Upper lobe of left lung (tissue), 6 donors: ENCODE results near the gene PRR7. TPM values are rescaled to one million over a fixed set of nuclear protein-coding genes. Genes with fewer than 3 reads are reported as not detected.
A peak's percentile ranks its signal among the peaks of the same experiment; 100 is the strongest.

Experiments
- ATAC-seq, 2 donors: fragments of 200-7000 bp; cut with Tn5 transposase; one replicate each; pipeline ENCODE4 v1.9.1; 2022; ENCODE audit warnings: mild to moderate bottlenecking in 2 of 2, moderate library complexity in 2 of 2; ENCODE audit not compliant: low FRiP score in 2 of 2
- DNase-seq, 2 donors: peaks; one replicate each; pipeline ENCODE4 v3.0.0-alpha.2; 2019 to 2020
- H3K27ac ChIP-seq, 4 donors: fragments of 200-600 bp; sonication (generic); one replicate each; pipeline ENCODE4 v1.5.1; 2016 to 2019
- H3K27me3 ChIP-seq, 4 donors: fragments of 200-600 bp; sonication (generic); one replicate each; pipeline ENCODE4 v1.5.1; 2017 to 2019
- H3K36me3 ChIP-seq, 4 donors: fragments of 200-600 bp; sonication (generic); one replicate each; pipeline ENCODE4 v1.5.1; 2016 to 2019
- H3K4me1 ChIP-seq, 4 donors: fragments of 200-600 bp; sonication (generic); one replicate each; pipeline ENCODE4 v1.5.1; 2018 to 2019
- H3K4me3 ChIP-seq, 4 donors: fragments of 200-600 bp; sonication (generic); one replicate each; pipeline ENCODE4 v1.5.1; 2017 to 2019; ENCODE audit warnings: mild to moderate bottlenecking in 2 of 4, moderate library complexity in 1 of 4
- H3K9me3 ChIP-seq, 4 donors: fragments of 200-600 bp; sonication (generic); one replicate each; pipeline ENCODE4 v1.5.1; 2018 to 2019
- CTCF ChIP-seq, 6 experiments: fragments of 450-650 bp in 4 of 6; fragments of 200-600 bp in 2 of 6; sonication (generic) in 2 of 6; IDR thresholded peaks; one replicate each; pipeline ENCODE4 v1.5.1; 2016 to 2019; ENCODE audit warnings: antibody characterized with exemption in 6 of 6
- EP300 ChIP-seq, 4 donors: sonication (generic); formaldehyde crosslinking; IDR thresholded peaks; one replicate each; pipeline ENCODE4 v1.5.1; 2017; ENCODE audit warnings: antibody characterized with exemption in 4 of 4, control low read depth in 2 of 4
- POLR2A ChIP-seq, 4 donors: fragments of 450-650 bp; IDR thresholded peaks; one replicate each; pipeline ENCODE4 v1.5.1; 2016 to 2017; ENCODE audit warnings: antibody characterized with exemption in 4 of 4, mild to moderate bottlenecking in 2 of 4
- POLR2AphosphoS5 ChIP-seq, 2 donors: sonication (generic); formaldehyde crosslinking; IDR thresholded peaks; one replicate each; pipeline ENCODE4 v1.5.1; 2017; ENCODE audit warnings: antibody characterized with exemption in 2 of 2
- WGBS, 2 donors: methylation state at CpG; one replicate each; pipeline ENCODE4 v1.1.5; 2017 to 2018; 5-methylcytosine and 5-hydroxymethylcytosine counted together
- total RNA-seq, 6 donors: library from RNA; depleted of rRNA in 4 of 6; stranded (reverse); fragments of >200 nt in 4 of 6; gene quantifications; one replicate each; pipeline versions ENCODE4 v1.1.0 to v1.2.1, GENCODE V29; 2016 to 2021
- donor health status: DM: no; HTN: no; CAD: no; lungs with moderate emphysema.
- donor health status: DM: no; HTN: yes; CAD: no; lungs with severe emphysema.

PRR7 gene
- total RNA-seq = 1 to 10 TPM; 1.6 to 9.2 (median 3.4) TPM

- Histone ChIP-seq H3K4me1 (peaks cover 22 to 31% (median 24%) of the 10 kb centered on the region in 4 donors), H3K36me3 (peaks cover 4 to 13% (median 9%) of the 10 kb centered on the region in 4 donors), H3K27ac (peak within 1 kb of the TSS in 2 of 4 donors; percentile 62 to 64), H3K9me3 (no peaks in the 10 kb centered on the region), H3K27me3 (peaks cover 0 to 15% (median 5%) of the 10 kb centered on the region in 4 donors), H3K4me3 (peak within 1 kb of the TSS; percentile 22 to 69 (median 60))
- DNase-seq (peak; percentile 40 to 96), ATAC-seq (peak; percentile 42 to 77)
- TF ChIP-seq POLR2A (IDR thresholded peaks at IDR 0.05) (peak in 1 of 4 donors; percentile 36), EP300 (IDR thresholded peaks at IDR 0.05) (no peak), CTCF (IDR thresholded peaks at IDR 0.05) (peak in 4 of 6 experiments; percentile 38 to 62 (median 50))
- 0% methylated on average over 13 to 21 of the region's 89 CpGs for WGBS, 2 donors
Observed at GRCh38 chr5:177446200-177447065, at the start of gene PRR7. Gene PRR7 (plus strand): TSS chr5:177446814. CDS start chr5:177455068, 8,254 bp downstream.

- ATAC-seq (no peak), DNase-seq (peak in 1 of 2 donors; percentile 48)
- WGBS, 2 donors = 87 to 94% methylated on average over 9 to 16 of the region's 16 CpGs
- Histone ChIP-seq H3K27me3 (peaks cover 0 to 38% (median 24%) of the 10 kb centered on the region in 4 donors), H3K9me3 (no peaks in the 10 kb centered on the region), H3K36me3 (no peaks in the 10 kb centered on the region), H3K4me3 (no peak overlapping the region), H3K27ac (no peak overlapping the region), H3K4me1 (peaks cover 11 to 21% (median 16%) of the 10 kb centered on the region in 4 donors)
- no peak for TF ChIP-seq POLR2A (IDR thresholded peaks at IDR 0.05)
- no peak for TF ChIP-seq EP300 (IDR thresholded peaks at IDR 0.05)
- TF ChIP-seq POLR2AphosphoS5 (IDR thresholded peaks at IDR 0.05) = no peak
- no peak for TF ChIP-seq CTCF (IDR thresholded peaks at IDR 0.05)
Observed at GRCh38 chr5:177397875-177398390, 48.7 kb upstream of the PRR7 start.

GRCh38 chr5:177399997-177400868 is 46.4 kb upstream of the PRR7 start, which contains the start of gene PFN3:
Gene PFN3 (minus strand): TSS chr5:177400661. CDS start chr5:177400576, 85 bp downstream.
- Histone ChIP-seq H3K27me3 (peaks cover 2 to 51% (median 31%) of the 10 kb centered on the region in 4 donors), H3K4me3 (no peak within 1 kb of the TSS)
- peak in 1 of 2 donors; percentile 83 for DNase-seq

More at GRCh38 chr5:177399997-177400868, 46.4 kb upstream of the PRR7 start, which contains the start of gene PFN3:
- no peak for TF ChIP-seq POLR2AphosphoS5 (IDR thresholded peaks at IDR 0.05)
- no peak for TF ChIP-seq EP300 (IDR thresholded peaks at IDR 0.05)
- TF ChIP-seq CTCF (IDR thresholded peaks at IDR 0.05) = peak in 1 of 6 experiments; percentile 10
- no peaks in the 10 kb centered on the region for H3K36me3 ChIP-seq
- H3K9me3 ChIP-seq = no peaks in the 10 kb centered on the region
- peaks cover 33 to 44% (median 39%) of the 10 kb centered on the region in 4 donors for H3K4me1 ChIP-seq
- H3K27ac ChIP-seq = no peak within 1 kb of the TSS
- 26 to 47% methylated on average over 22 to 72 of the region's 92 CpGs for WGBS, 2 donors
- no peak for ATAC-seq
